Pancreas (tissue), 10 donors: ENCODE results near the gene LAMA2. TPM values are rescaled to one million over a fixed set of nuclear protein-coding genes. Genes with fewer than 3 reads are reported as not detected.
A peak's percentile ranks its signal among the peaks of the same experiment; 100 is the strongest.

Experiments used
- ATAC-seq, 4 donors: fragments of 200-7000 bp; cut with Tn5 transposase; one replicate each; pipeline versions ENCODE4 v1.8.0 to v1.9.1; 2020; ENCODE audit warnings: mild to moderate bottlenecking in 4 of 4, moderate library complexity in 4 of 4
- DNase-seq, 6 donors: peaks; one replicate each; pipeline ENCODE4 v3.0.0-alpha.2; 2020
- FAIRE-seq: peaks from 2 replicates; lab custom pipeline; 2012; peaks lifted over from hg19 to GRCh38; lab: Jason Lieb, UNC
- H3K27ac ChIP-seq, 4 donors: fragments of 200-600 bp; sonication (generic); 1 replicate in 3 of 4; 2 replicates in 1 of 4; pipeline versions ENCODE4 v1.5.0 to v1.8.0; 2020
- H3K27me3 ChIP-seq, 4 donors: fragments of 200-600 bp; one replicate each; pipeline ENCODE4 v1.8.0; 2021
- H3K36me3 ChIP-seq, 3 donors: fragments of 200-600 bp; sonication (generic) in 1 of 3; one replicate each; pipeline versions ENCODE4 v1.5.0 to v1.8.0; 2020 to 2021
- H3K4me1 ChIP-seq, 3 donors: fragments of 200-600 bp; one replicate each; pipeline ENCODE4 v1.8.0; 2021
- H3K4me3 ChIP-seq, 4 donors: fragments of 200-600 bp; sonication (generic) in 2 of 4; one replicate each; pipeline versions ENCODE4 v1.5.0 to v1.8.0; 2020 to 2021
- H3K9me3 ChIP-seq, 4 donors: fragments of 200-600 bp; one replicate each; pipeline ENCODE4 v1.8.0; 2021
- WGBS, 2 donors: extraction: QIAGEN DNeasy Blood & Tissue Kit; methylation state at CpG; one replicate each; pipeline ENCODE4 v1.1.7; 2013; 5-methylcytosine and 5-hydroxymethylcytosine counted together
- intact Hi-C, 3 donors: fragments of 100-400 bp; cut with DNase I; formaldehyde crosslinking; loops; one replicate each; pipeline versions ENCODE4 v1.11.1 to v1.14.2; 2022
- polyA plus RNA-seq, 2 donors: library from polyadenylated mRNA; stranded (reverse); fragments of 200-250 nt; gene quantifications; one replicate each; pipeline ENCODE4 v1.2.3, GENCODE V29; 2013
- total RNA-seq, 6 donors: library from RNA; stranded (reverse); fragmentation: NEBNext Ultra II Directional in 4 of 6; extraction: Animal tissue kit (Norgen Biotek cat#: 25700) in 4 of 6; gene quantifications; one replicate each; pipeline versions ENCODE4 v1.2.1 to v1.2.4, GENCODE V29; 2021 to 2023
- TF ChIP-seq, protein P1 (sequence below), 4 donors: fragments of 200-600 bp; sonication (generic) in 3 of 4; IDR thresholded peaks; one replicate each; pipeline versions ENCODE4 v1.5.0 to v1.8.0; 2021; ENCODE audit warnings: antibody characterized with exemption in 4 of 4
- donor health status: healthy with polysubstance abuse.
- donor health status: DM: no; HTN: no; CAD: no; lungs with moderate emphysema.
- donor health status: DM: no; HTN: no; CAD: no.
- donor health status: control.
- donor health status: control.
- donor health status: Bipolar disorder and iron deficiency.
- donor health status: DM: yes; HTN: yes; CAD: no.
- donor health status: DM: no; HTN: no; CAD: no.
- donor health status: DM: no; HTN: no; CAD: no.
- donor health status: DM: yes; HTN: yes; CAD: no.

LAMA2 gene
- total and polyA plus RNA-seq, 8 donors = 1.2 to 26.2 (median 6.2) TPM

GRCh38 chr6:129507846-129508245, 624.9 kb downstream of the LAMA2 start:
- Histone ChIP-seq H3K9me3 (no peaks in the 10 kb centered on the region), H3K36me3 (no peaks in the 10 kb centered on the region), H3K4me3 (no peak overlapping the region), H3K4me1 (peaks cover 0 to 3% (median 0%) of the 10 kb centered on the region in 3 donors), H3K27me3 (no peaks in the 10 kb centered on the region), H3K27ac (peak overlapping the region in 1 of 4 donors; percentile 16)
- intact Hi-C loops = loop anchor here in 2 of 3 donors (10.0 kb wide), 2 partner anchors 57 to 67 kb away; no protein-coding TSS in a partner anchor
- 22 to 38% methylated on average over 1 of the region's 1 CpG for WGBS, 2 donors
- ATAC-seq = no peak
- no peak for FAIRE-seq
- TF ChIP-seq, protein P1, sequence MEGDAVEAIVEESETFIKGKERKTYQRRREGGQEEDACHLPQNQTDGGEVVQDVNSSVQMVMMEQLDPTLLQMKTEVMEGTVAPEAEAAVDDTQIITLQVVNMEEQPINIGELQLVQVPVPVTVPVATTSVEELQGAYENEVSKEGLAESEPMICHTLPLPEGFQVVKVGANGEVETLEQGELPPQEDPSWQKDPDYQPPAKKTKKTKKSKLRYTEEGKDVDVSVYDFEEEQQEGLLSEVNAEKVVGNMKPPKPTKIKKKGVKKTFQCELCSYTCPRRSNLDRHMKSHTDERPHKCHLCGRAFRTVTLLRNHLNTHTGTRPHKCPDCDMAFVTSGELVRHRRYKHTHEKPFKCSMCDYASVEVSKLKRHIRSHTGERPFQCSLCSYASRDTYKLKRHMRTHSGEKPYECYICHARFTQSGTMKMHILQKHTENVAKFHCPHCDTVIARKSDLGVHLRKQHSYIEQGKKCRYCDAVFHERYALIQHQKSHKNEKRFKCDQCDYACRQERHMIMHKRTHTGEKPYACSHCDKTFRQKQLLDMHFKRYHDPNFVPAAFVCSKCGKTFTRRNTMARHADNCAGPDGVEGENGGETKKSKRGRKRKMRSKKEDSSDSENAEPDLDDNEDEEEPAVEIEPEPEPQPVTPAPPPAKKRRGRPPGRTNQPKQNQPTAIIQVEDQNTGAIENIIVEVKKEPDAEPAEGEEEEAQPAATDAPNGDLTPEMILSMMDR (IDR thresholded peaks at IDR 0.05) = no peak
- DNase-seq = no peak

- Histone ChIP-seq H3K27ac (no peak overlapping the region), H3K9me3 (no peaks in the 10 kb centered on the region), H3K4me3 (no peak overlapping the region), H3K27me3 (no peaks in the 10 kb centered on the region), H3K4me1 (peaks cover 0 to 3% (median 0%) of the 10 kb centered on the region in 3 donors), H3K36me3 (no peaks in the 10 kb centered on the region)
- DNase-seq = no peak
- WGBS, 2 donors = 67 to 79% methylated on average over 4 of the region's 4 CpGs
- TF ChIP-seq, protein P1 (IDR thresholded peaks at IDR 0.05) = no peak
- FAIRE-seq = no peak
- intact Hi-C loops = loop anchor here in 2 of 3 donors (10.0 kb wide), 2 partner anchors 56 to 66 kb away; no protein-coding TSS in a partner anchor
- ATAC-seq = no peak
Measured at GRCh38 chr6:129508477-129509145, 625.7 kb downstream of the LAMA2 start.

- 89 to 92% methylated on average over 2 of the region's 2 CpGs for whole genome bisulfite sequencing, 2 donors
- Histone ChIP-seq H3K27me3 (no peaks in the 10 kb centered on the region), H3K4me3 (no peak overlapping the region), H3K36me3 (no peaks in the 10 kb centered on the region), H3K4me1 (peaks cover 0 to 3% (median 0%) of the 10 kb centered on the region in 3 donors), H3K9me3 (no peaks in the 10 kb centered on the region), H3K27ac (no peak overlapping the region)
- TF ChIP-seq, protein P1 (IDR thresholded peaks at IDR 0.05) = no peak
- FAIRE-seq (no peak), DNase-seq (no peak), ATAC-seq (no peak)
- intact Hi-C loops = no loop called here
Measured at GRCh38 chr6:129510950-129511349, 628.0 kb downstream of the LAMA2 start.

DNA sequence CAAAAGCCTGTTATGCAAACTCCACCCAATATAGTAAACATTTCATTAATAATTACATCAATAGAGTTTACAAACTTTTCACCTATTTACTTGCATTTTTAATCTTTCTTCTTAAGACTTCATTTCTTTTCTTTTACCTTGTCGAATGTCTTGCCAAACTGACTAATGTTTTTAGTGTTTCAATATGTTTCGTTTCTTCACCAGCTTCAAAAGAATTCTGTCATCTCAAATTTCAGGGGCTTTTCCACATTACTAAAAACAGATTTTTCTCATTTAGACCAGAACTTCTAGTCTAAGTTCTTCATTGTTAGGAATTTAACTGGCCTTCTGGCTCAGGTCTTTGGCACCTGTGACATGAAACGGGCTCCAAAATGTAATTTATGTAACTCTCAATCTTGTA, 630.5 kb downstream of the LAMA2 start:
- 88 to 96% methylated on average over 3 of the region's 3 CpGs for WGBS, 2 donors
- TF ChIP-seq, protein P1 (IDR thresholded peaks at IDR 0.05) = no peak
- Histone ChIP-seq H3K4me1 (no peaks in the 10 kb centered on the region), H3K27ac (no peak overlapping the region), H3K27me3 (no peaks in the 10 kb centered on the region), H3K4me3 (no peak overlapping the region), H3K9me3 (no peaks in the 10 kb centered on the region), H3K36me3 (no peaks in the 10 kb centered on the region)
- intact Hi-C loops = no loop called here
- DNase-seq (no peak), ATAC-seq (no peak), FAIRE-seq (no peak)

DNA sequence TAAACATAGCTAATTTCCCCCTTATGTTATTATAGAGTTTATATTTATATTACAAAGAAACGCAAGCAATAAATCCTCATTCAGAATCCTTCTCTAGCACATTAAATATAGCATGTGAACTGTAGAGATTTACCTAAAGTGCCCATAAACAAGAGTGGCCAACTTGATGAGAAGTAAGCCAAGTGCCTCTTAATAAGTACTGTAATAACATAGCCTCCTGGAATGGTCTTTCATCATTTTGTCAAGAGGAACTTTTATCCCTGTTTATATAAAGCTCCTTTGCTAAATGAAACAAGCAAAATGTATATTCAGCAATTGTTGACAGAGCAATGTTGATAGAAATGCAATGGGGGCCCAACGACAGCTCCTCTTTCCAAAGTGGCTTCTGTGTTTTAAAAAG, 632.1 kb downstream of the LAMA2 start:
- H3K4me1 ChIP-seq = no peaks in the 10 kb centered on the region
- no peaks in the 10 kb centered on the region for H3K36me3 ChIP-seq
- intact Hi-C loops = no loop called here
- ATAC-seq (no peak), DNase-seq (no peak), FAIRE-seq (no peak)
- H3K9me3 ChIP-seq = no peaks in the 10 kb centered on the region
- WGBS, 2 donors = 89 to 91% methylated on average over 2 of the region's 2 CpGs
- no peak overlapping the region for H3K27ac ChIP-seq
- no peaks in the 10 kb centered on the region for H3K27me3 ChIP-seq
- no peak overlapping the region for H3K4me3 ChIP-seq
- TF ChIP-seq, protein P1 (IDR thresholded peaks at IDR 0.05) = no peak
